Left cardiac atrium (tissue), 4 donors: ENCODE results near the gene FGF11. TPM values are rescaled to one million over a fixed set of nuclear protein-coding genes. Genes with fewer than 3 reads are reported as not detected.
A peak's percentile ranks its signal among the peaks of the same experiment; 100 is the strongest.
"Not testable (repeated sequence)": the region's sequence is repeated elsewhere in the genome, so short reads cannot be mapped to it uniquely, and the experiment has no call there.

Source experiments
- ATAC-seq, 2 donors: fragments of 200-7000 bp; cut with Tn5 transposase; one replicate each; pipeline ENCODE4 v1.9.1; 2020; ENCODE audit warnings: mild to moderate bottlenecking in 2 of 2, moderate library complexity in 2 of 2
- DNase-seq: peaks from one replicate; pipeline ENCODE4 v3.0.0-alpha.2; 2020
- intact Hi-C, 2 donors: fragments of 100-400 bp; cut with DNase I; formaldehyde crosslinking; loops; one replicate each; pipeline versions ENCODE4 v1.14.1 to v1.15.1; 2022 to 2023
- total RNA-seq, 2 donors: library from RNA; stranded (reverse); fragmentation: NEBNext Ultra II Directional; extraction: Animal tissue kit (Norgen Biotek cat#: 25700); gene quantifications; one replicate each; pipeline ENCODE4 v1.2.1, GENCODE V29; 2021
- donor health status: DM: no; HTN: yes; CAD: no.
- donor health status: DM: no; HTN: yes; CAD: no; lungs with severe emphysema.
- donor health status: DM: yes; HTN: yes; CAD: no.
- donor health status: Dilated cardiomyopathy.

The FGF11 gene
- total RNA-seq, 2 donors from 2014 or later, result 20.5 to 24.6 TPM

DNA sequence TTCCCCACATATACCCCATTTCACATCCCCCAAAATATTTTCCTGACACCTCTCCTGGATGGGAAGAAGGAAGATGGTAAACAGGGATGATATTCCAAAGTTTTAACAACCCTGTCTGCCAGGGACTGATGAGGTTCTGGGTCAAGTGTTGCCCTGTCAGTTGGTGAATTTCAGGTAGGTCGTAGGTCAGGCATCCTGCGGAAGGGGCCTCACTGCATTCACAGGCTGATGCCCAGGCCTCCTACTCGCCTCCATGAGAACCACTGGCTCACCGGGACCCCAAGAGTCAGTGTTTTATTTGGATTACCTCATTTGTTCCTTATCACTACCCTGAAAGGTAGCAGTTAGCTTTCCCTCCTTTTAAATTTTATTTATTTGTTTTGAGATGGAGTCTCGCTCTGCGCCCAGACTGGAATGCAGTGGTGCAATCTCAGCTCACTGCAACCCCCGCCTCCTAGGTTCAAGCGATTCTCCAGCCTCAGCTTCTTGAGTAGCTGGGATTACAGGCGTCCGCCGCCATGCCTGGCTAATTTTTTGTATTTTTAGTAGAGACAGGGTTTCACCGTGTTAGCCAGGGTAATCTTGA lies 29.6 kb downstream of the FGF11 start:
- ATAC-seq (no peak), DNase-seq (no peak)
- intact Hi-C loops, result no loop called here

DNA sequence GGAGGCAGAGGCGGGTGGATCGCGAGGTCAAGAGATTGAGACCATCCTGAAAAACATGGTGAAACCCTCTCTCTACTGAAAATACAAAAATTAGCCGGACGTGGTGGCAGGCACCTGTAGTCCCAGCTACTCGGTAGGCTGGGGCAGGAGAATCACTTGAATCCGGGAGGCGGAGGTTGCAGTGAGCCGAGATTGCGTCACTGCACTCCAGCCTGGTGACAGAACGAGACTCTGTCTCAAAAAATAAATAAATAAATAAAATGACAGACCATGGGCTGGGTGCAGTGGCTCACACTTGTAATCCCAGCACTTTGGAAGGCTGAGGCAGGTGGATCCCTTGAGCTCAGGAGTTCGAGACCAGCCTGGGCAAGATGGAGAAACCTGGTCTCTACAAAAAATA lies 30.5 kb downstream of the FGF11 start:
- DNase-seq, ATAC-seq, intact Hi-C loops: not testable (repeated sequence)

DNA sequence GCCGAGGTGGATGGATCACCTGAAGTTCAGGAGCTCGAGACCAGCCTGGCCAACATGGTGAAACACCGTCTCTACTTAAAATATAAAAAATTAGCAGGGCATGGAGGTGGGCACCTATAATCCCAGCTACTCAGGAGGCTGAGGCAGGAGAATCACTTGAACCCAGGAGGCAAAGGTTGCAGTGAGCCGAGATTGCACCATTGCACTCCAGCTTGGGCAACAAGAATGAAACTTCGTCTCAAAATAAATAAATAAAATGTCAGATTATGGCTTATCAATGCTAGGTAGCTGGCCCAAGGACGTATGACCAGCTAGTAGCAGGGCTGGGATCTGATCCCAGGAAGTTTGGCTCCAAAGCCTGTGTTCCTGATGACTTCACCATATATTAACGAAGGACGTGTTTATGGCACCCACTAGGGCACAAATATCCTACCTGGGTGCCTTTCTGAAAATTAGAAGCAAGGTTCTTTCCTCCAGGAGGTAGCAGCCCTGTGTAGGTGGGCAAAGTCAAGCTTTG lies 31.2 kb downstream of the FGF11 start:
- ATAC-seq, DNase-seq, intact Hi-C loops: not testable (repeated sequence)

DNA sequence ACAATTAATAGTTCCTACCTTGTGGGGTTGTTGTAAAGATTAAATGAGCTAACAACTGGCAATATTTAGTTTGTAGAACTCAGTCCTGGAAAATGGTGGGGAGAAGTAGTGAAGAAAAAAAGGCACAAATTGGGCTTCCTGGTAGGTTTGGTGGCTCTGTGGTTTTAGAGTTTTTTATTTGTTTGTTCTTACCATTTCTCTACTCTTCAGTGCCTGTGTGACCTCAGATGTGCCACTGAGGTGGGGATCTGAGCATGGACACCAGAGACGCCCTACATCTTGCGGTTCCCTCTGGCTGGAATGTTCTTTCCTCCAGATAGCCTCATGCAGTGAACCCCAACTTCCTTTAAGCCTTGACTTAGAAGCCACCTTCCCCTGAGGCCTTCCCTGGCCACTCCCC lies 32.4 kb downstream of the FGF11 start:
- DNase-seq (no peak), ATAC-seq (no peak)
- intact Hi-C loops, result no loop called here

DNA sequence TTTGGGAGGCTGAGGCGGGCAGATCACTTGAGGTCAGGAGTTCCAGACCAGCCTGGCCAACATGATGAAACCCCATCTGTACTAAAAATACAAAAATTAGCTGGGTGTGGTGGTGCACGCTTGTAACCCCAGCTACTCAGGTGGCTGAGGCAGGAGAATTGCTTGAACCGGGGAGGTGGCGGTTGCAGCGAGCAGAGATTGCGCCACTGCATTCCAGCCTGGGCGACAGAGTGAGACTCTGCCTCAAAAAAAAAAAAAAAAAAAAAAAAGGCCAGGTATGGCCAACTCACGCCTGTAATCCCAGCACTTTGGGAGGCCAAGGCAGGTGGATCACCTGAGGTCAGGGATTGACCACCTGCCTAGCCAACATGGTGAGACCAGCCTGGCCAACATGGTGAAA lies 35.5 kb downstream of the FGF11 start:
- ATAC-seq, intact Hi-C loops, DNase-seq: not testable (repeated sequence)

- peak; percentile 73 for DNase-seq
- ATAC-seq, result peak; percentile 19 to 37
- intact Hi-C loops, result no loop called here
Observed at GRCh38 chr17:7475764-7476422, 36.6 kb downstream of the FGF11 start.

GRCh38 chr17:7476494-7476893 lies 37.2 kb downstream of the FGF11 start:
- ATAC-seq (peak in 1 of 2 donors; percentile 17), DNase-seq (no peak)
- intact Hi-C loops, result no loop called here

- DNase-seq (no peak), ATAC-seq (no peak)
- intact Hi-C loops, result no loop called here
Observed at GRCh38 chr17:7476951-7477350, 37.6 kb downstream of the FGF11 start.

GRCh38 chr17:7477392-7478275 lies 38.3 kb downstream of the FGF11 start:
- intact Hi-C loops, result no loop called here
- DNase-seq (peak; percentile 59), ATAC-seq (peak; percentile 11 to 45)

GRCh38 chr17:7478276-7479212 lies 39.2 kb downstream of the FGF11 start:
- intact Hi-C loops, result no loop called here

DNA sequence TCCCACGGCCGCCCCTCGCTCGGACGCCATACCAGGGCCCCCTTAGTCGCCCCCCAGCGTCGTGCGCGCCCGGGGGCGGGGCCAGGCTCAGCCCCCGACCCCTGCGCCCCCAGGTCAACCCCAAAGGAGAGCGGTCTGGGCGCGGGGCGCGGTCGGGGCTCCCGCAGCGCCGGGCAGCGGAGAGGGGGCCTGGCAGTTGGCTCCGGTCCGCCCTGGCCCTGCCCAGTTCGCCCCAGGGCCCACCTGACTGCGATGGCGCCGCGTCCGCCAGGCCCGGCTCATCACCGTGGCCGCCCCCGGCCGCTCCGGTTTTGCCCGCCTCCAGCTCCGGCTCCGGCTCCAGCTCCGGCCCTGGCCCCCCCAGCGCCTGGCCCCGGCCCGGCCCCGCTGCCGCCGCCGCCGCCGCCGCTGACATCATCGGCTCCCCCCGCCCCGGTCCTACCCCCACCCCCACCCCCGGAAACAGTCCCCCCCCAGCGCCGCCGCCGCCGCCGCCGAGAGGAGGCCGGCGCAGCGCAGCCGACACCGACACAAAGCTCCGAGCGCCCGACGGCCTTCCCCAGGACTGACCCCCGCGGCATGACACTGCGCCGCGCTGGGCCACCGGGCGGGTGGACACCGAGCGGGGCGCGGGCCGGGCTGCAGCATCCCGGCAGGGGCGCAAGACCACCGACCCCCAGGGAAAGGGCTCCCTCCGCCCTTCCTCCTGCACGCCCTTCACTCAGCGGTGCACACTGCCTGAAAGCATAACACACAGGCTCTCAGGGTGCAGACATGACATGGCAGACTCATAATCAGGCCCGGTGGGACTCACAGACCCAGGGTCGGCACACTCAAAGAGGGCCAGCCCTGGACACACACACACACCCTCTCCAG lies 40.1 kb downstream of the FGF11 start, which contains the start of gene ZBTB4:
Gene ZBTB4 (minus strand): TSS at position 419 of the 876 bp plus-strand sequence. CDS start 12,830 bp downstream, outside the sequence.
- intact Hi-C loops, result no loop called here
- DNase-seq (peak; percentile 66), ATAC-seq (peak; percentile 9 to 29)

More at GRCh38 chr17:7478276-7479212, 39.2 kb downstream of the FGF11 start:
- ATAC-seq, result peak; percentile 26 to 43
- DNase-seq, result peak; percentile 58

- no peak for ATAC-seq
- no peak for DNase-seq
- intact Hi-C loops, result no loop called here
Observed at GRCh38 chr17:7480089-7480384, 40.7 kb downstream of the FGF11 start.

DNA sequence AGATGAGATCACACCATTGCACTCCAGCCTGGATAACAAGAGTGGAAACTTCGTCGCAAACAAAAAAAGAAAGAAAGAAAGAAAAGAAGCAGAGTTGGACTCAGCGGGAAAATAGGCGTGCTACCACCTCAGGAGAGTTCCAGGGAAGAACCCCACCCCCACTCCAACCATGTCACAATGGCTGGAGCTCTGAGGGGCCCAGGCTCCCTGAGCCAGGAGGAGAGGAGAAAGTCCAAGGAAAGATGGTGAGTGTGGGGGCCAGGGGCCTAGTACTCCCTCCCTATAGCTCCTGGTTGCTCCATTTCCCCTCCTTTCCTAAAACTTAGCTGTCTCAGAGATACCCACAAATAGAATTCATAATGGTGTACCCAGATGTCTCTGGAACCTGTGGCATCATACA lies 42.0 kb downstream of the FGF11 start, which contains the start of gene SLC35G6:
Gene SLC35G6 (plus strand): TSS at position 172 of the 400 bp plus-strand sequence. CDS start 71 bp downstream, at position 243.
- DNase-seq, result not testable (repeated sequence)

GRCh38 chr17:7481842-7482741 lies 42.8 kb downstream of the FGF11 start:
- ATAC-seq, intact Hi-C loops, DNase-seq: not testable (repeated sequence)

More for the DNA sequence above, 42.0 kb downstream of the FGF11 start, which contains the start of gene SLC35G6:
- intact Hi-C loops, ATAC-seq: not testable (repeated sequence)

- DNase-seq, intact Hi-C loops, ATAC-seq: not testable (repeated sequence)
Observed at GRCh38 chr17:7482742-7483088, 43.4 kb downstream of the FGF11 start.
